Astrocyte (in vitro differentiated cells and primary cell): ENCODE data around the gene ZNF627. TPM values are rescaled to one million over a fixed set of nuclear protein-coding genes. Genes with fewer than 3 reads are reported as not detected.
A peak's percentile ranks its signal among the peaks of the same experiment; 100 is the strongest.

ENCODE experiments used
- DNase-seq: peaks from one replicate; pipeline ENCODE4 v3.0.0-alpha.2; 2010; ENCODE audit warnings: low read depth
- FAIRE-seq: peaks from 2 replicates; lab custom pipeline; 2011; peaks lifted over from hg19 to GRCh38; lab: Jason Lieb, UNC
- H2AFZ ChIP-seq: 2 replicates; pipeline ENCODE4 v1.6.0; 2012; ENCODE audit warnings: low read depth, low read length, inconsistent platforms
- H3K27ac ChIP-seq: 2 replicates; pipeline ENCODE4 v1.5.1; 2011; ENCODE audit warnings: low read depth, low read length, inconsistent platforms
- H3K27me3 ChIP-seq: 2 replicates; pipeline ENCODE4 v1.6.0; 2011; ENCODE audit warnings: low read length, inconsistent platforms; ENCODE audit not compliant: insufficient read depth
- H3K36me3 ChIP-seq: 2 replicates; pipeline ENCODE4 v1.5.1; 2011; ENCODE audit warnings: low read length, inconsistent platforms; ENCODE audit not compliant: insufficient read depth
- H3K4me1 ChIP-seq: 2 replicates; pipeline ENCODE4 v1.5.1; 2011; ENCODE audit warnings: low read length, inconsistent platforms; ENCODE audit not compliant: insufficient read depth
- H3K4me2 ChIP-seq: 2 replicates; pipeline ENCODE4 v1.6.0; 2012; ENCODE audit warnings: low read length, inconsistent platforms
- H3K4me3 ChIP-seq: 2 replicates; pipeline ENCODE4 v1.5.1; 2011; ENCODE audit warnings: low read depth, mild to moderate bottlenecking, low read length, inconsistent platforms; ENCODE audit not compliant: insufficient read depth
- H3K79me2 ChIP-seq: 2 replicates; pipeline ENCODE4 v1.6.0; 2012; ENCODE audit warnings: mild to moderate bottlenecking, low read length, inconsistent platforms; ENCODE audit not compliant: insufficient read depth
- H3K9ac ChIP-seq: 2 replicates; pipeline ENCODE4 v1.6.0; 2012; ENCODE audit warnings: mild to moderate bottlenecking, low read length, inconsistent platforms
- H3K9me3 ChIP-seq: 2 replicates; pipeline ENCODE4 v1.5.1; 2012; ENCODE audit warnings: low read depth, mild to moderate bottlenecking, low read length, inconsistent platforms; ENCODE audit not compliant: insufficient read depth
- H4K20me1 ChIP-seq: 2 replicates; pipeline ENCODE4 v1.6.0; 2012; ENCODE audit warnings: low read length, inconsistent platforms; ENCODE audit not compliant: insufficient read depth
- H3K27ac Mint-ChIP-seq: one replicate; pipeline ENCODE4 v1.8.0; 2021; ENCODE audit warnings: mild to moderate bottlenecking, mixed read lengths; ENCODE audit not compliant: unreplicated experiment
- H3K27me3 Mint-ChIP-seq: one replicate; pipeline ENCODE4 v1.8.0; 2021; ENCODE audit warnings: low read depth, mixed read lengths; ENCODE audit not compliant: unreplicated experiment
- H3K36me3 Mint-ChIP-seq: one replicate; pipeline ENCODE4 v1.8.0; 2021; ENCODE audit warnings: low read depth, mixed read lengths; ENCODE audit not compliant: unreplicated experiment
- H3K4me1 Mint-ChIP-seq: one replicate; pipeline ENCODE4 v1.8.0; 2021; ENCODE audit warnings: low read depth, mixed read lengths; ENCODE audit not compliant: unreplicated experiment
- H3K4me3 Mint-ChIP-seq: one replicate; pipeline ENCODE4 v1.8.0; 2021; ENCODE audit warnings: mild to moderate bottlenecking, moderate library complexity, mixed read lengths; ENCODE audit not compliant: unreplicated experiment
- H3K9me3 Mint-ChIP-seq: one replicate; pipeline ENCODE4 v1.8.0; 2021; ENCODE audit warnings: mild to moderate bottlenecking, mixed read lengths; ENCODE audit not compliant: unreplicated experiment
- CTCF ChIP-seq: IDR thresholded peaks from 2 replicates; pipeline ENCODE4 v1.5.1; 2011; ENCODE audit warnings: low read depth, mild to moderate bottlenecking, inconsistent platforms, low read length, moderate library complexity; ENCODE audit not compliant: insufficient read depth
- EZH2 ChIP-seq: IDR thresholded peaks from 2 replicates; pipeline ENCODE4 v1.6.1; 2012; ENCODE audit warnings: mild to moderate bottlenecking, low read length, inconsistent platforms; ENCODE audit not compliant: insufficient read depth
- total RNA-seq: library from RNA; stranded (reverse); gene quantifications from 2 replicates; pipeline ENCODE4 v1.2.1, GENCODE V29; 2021

ZNF627 gene
- total RNA-seq, 1 donor from 2014 or later = 20.5 TPM

- Histone ChIP-seq H3K79me2 (peaks cover 27% of the 10 kb centered on the region), H3K4me3 (no peak overlapping the region), H3K9ac (no peak overlapping the region), H3K4me1 (peaks cover 3% of the 10 kb centered on the region), H2AFZ (no peak overlapping the region), H3K36me3 (peaks cover 12% of the 10 kb centered on the region), H3K27me3 (no peaks in the 10 kb centered on the region), H3K9me3 (no peaks in the 10 kb centered on the region), H3K27ac (no peak overlapping the region), H3K4me2 (no peak overlapping the region), H4K20me1 (peaks cover 47% of the 10 kb centered on the region)
- Mint-ChIP-seq H3K9me3 (no peaks in the 10 kb centered on the region), H3K36me3 (peaks cover 10% of the 10 kb centered on the region), H3K4me1 (peaks cover 4% of the 10 kb centered on the region), H3K27me3 (no peaks in the 10 kb centered on the region), H3K27ac (no peak overlapping the region), H3K4me3 (no peak overlapping the region)
- no peak for DNase-seq
- no peak for TF ChIP-seq CTCF
- TF ChIP-seq EZH2 = no peak
- no peak for FAIRE-seq
Measured at GRCh38 chr19:11552666-11553372, 44.5 kb upstream of the ZNF627 start.

- H3K27me3 ChIP-seq = no peaks in the 10 kb centered on the region
- Mint-ChIP-seq H3K4me3 (no peak overlapping the region), H3K9me3 (no peaks in the 10 kb centered on the region), H3K27ac (no peak overlapping the region), H3K36me3 (peaks cover 8% of the 10 kb centered on the region), H3K27me3 (no peaks in the 10 kb centered on the region), H3K4me1 (peaks cover 7% of the 10 kb centered on the region)
- TF ChIP-seq CTCF (no peak), EZH2 (no peak)
- FAIRE-seq = no peak
- no peak overlapping the region for H3K9ac ChIP-seq
- no peak overlapping the region for H3K27ac ChIP-seq
- H4K20me1 ChIP-seq = peaks cover 56% of the 10 kb centered on the region
- no peak for DNase-seq
- no peaks in the 10 kb centered on the region for H3K9me3 ChIP-seq
- H3K4me3 ChIP-seq = no peak overlapping the region
- H2AFZ ChIP-seq = no peak overlapping the region
- peaks cover 40% of the 10 kb centered on the region for H3K79me2 ChIP-seq
- peaks cover 12% of the 10 kb centered on the region for H3K36me3 ChIP-seq
- no peak overlapping the region for H3K4me2 ChIP-seq
- peaks cover 7% of the 10 kb centered on the region for H3K4me1 ChIP-seq
Measured at GRCh38 chr19:11554160-11554559, 43.1 kb upstream of the ZNF627 start.

- Histone ChIP-seq H3K4me1 (peaks cover 7% of the 10 kb centered on the region), H3K4me2 (no peak overlapping the region), H3K36me3 (peaks cover 3% of the 10 kb centered on the region), H3K4me3 (no peak overlapping the region), H2AFZ (no peak overlapping the region), H4K20me1 (peaks cover 56% of the 10 kb centered on the region), H3K27me3 (no peaks in the 10 kb centered on the region), H3K9me3 (no peaks in the 10 kb centered on the region), H3K9ac (no peak overlapping the region), H3K79me2 (peaks cover 40% of the 10 kb centered on the region), H3K27ac (no peak overlapping the region)
- TF ChIP-seq EZH2 = no peak
- no peak for TF ChIP-seq CTCF
- DNase-seq = no peak
- H3K4me1 Mint-ChIP-seq = peaks cover 10% of the 10 kb centered on the region
- H3K4me3 Mint-ChIP-seq = peak overlapping the region; percentile 61
- H3K27me3 Mint-ChIP-seq = no peaks in the 10 kb centered on the region
- H3K27ac Mint-ChIP-seq = no peak overlapping the region
- FAIRE-seq = no peak
- H3K36me3 Mint-ChIP-seq = peaks cover 7% of the 10 kb centered on the region
- H3K9me3 Mint-ChIP-seq = no peaks in the 10 kb centered on the region
Measured at GRCh38 chr19:11555246-11555645, 42.0 kb upstream of the ZNF627 start.
